HG03095 (cell line): ENCODE results near the gene PTPRM.

Experiments
- ATAC-seq: cut with Tn5 transposase; IDR thresholded peaks from one replicate; pipeline ENCODE4 v1.9.1; 2021; ENCODE audit warnings: moderate library complexity; ENCODE audit not compliant: unreplicated experiment

PTPRM gene

GRCh38 chr18:8197499-8197898 is 630.4 kb downstream of the PTPRM start:
- ATAC-seq, result no peak

- ATAC-seq, result no peak
These were observed 640.9 kb downstream of the PTPRM start for GRCh38 chr18:8207996-8208395.

- no peak for ATAC-seq
These were observed 641.6 kb downstream of the PTPRM start for GRCh38 chr18:8208716-8209115.

GRCh38 chr18:8212896-8213780 is 646.0 kb downstream of the PTPRM start:
- no peak for ATAC-seq

- no peak for ATAC-seq
These were observed 648.6 kb downstream of the PTPRM start for GRCh38 chr18:8215741-8216140.

- ATAC-seq, result no peak
These were observed 650.0 kb downstream of the PTPRM start for GRCh38 chr18:8217051-8217564.

GRCh38 chr18:8218197-8218596 is 651.1 kb downstream of the PTPRM start:
- no peak for ATAC-seq

- no peak for ATAC-seq
These were observed 654.3 kb downstream of the PTPRM start for GRCh38 chr18:8221452-8221851.

GRCh38 chr18:8224576-8224975 is 657.5 kb downstream of the PTPRM start:
- no peak for ATAC-seq

- ATAC-seq, result no peak
These were observed 661.9 kb downstream of the PTPRM start for GRCh38 chr18:8229040-8229439.

- no peak for ATAC-seq
These were observed 662.7 kb downstream of the PTPRM start for GRCh38 chr18:8229787-8230186.

GRCh38 chr18:8231316-8231715 is 664.2 kb downstream of the PTPRM start:
- no peak for ATAC-seq

GRCh38 chr18:8232791-8233190 is 665.7 kb downstream of the PTPRM start:
- ATAC-seq, result no peak

- no peak for ATAC-seq
These were observed 668.8 kb downstream of the PTPRM start for GRCh38 chr18:8235894-8236293.

- no peak for ATAC-seq
These were observed 671.4 kb downstream of the PTPRM start for GRCh38 chr18:8238507-8238906.

- ATAC-seq, result no peak
These were observed 674.6 kb downstream of the PTPRM start for GRCh38 chr18:8241731-8242130.

GRCh38 chr18:8242151-8242696 is 675.1 kb downstream of the PTPRM start:
- no peak for ATAC-seq

- ATAC-seq, result no peak
These were observed 680.6 kb downstream of the PTPRM start for GRCh38 chr18:8247700-8248099.

- no peak for ATAC-seq
These were observed 681.5 kb downstream of the PTPRM start for GRCh38 chr18:8248576-8248975.

- no peak for ATAC-seq
These were observed 682.7 kb downstream of the PTPRM start for GRCh38 chr18:8249811-8250210.

- ATAC-seq, result no peak
These were observed 685.3 kb downstream of the PTPRM start for GRCh38 chr18:8252371-8252770.

GRCh38 chr18:8253944-8254343 is 686.8 kb downstream of the PTPRM start:
- no peak for ATAC-seq
